Measurements from ENCODE around the gene WDR45B.
"Not testable (repeated sequence)": the region's sequence is repeated elsewhere in the genome, so short reads cannot be mapped to it uniquely, and the experiment has no call there.

The WDR45B gene

GRCh38 chr17:82587234-82588086 lies 60.8 kb downstream of the WDR45B start:
- WGBS: 94% methylated on average over 47 of the region's 47 CpGs
- Histone ChIP-seq H3K4me3 (ENCODE audit: low read length) (no peak overlapping the region), H3K9me3 (ENCODE audit: insufficient read depth, low read depth, low read length) (no peaks in the 10 kb centered on the region), H3K4me1 (ENCODE audit: insufficient read depth, low read length) (no peaks in the 10 kb centered on the region), H3K36me3 (ENCODE audit: insufficient read depth, low read length) (peaks cover 65% of the 10 kb centered on the region), H3K9ac (ENCODE audit: low read depth, low read length) (no peak overlapping the region), H3K27ac (ENCODE audit: low read depth, low read length) (no peak overlapping the region), H3K27me3 (ENCODE audit: insufficient read depth, low read length) (no peaks in the 10 kb centered on the region)

GRCh38 chr17:82586576-82587233 lies 61.5 kb downstream of the WDR45B start:
- peaks cover 73% of the 10 kb centered on the region for H3K36me3 ChIP-seq (ENCODE audit: insufficient read depth, low read length)
- H3K4me3 ChIP-seq (ENCODE audit: low read length): no peak overlapping the region
- H3K9ac ChIP-seq (ENCODE audit: low read depth, low read length): no peak overlapping the region
- no peaks in the 10 kb centered on the region for H3K4me1 ChIP-seq (ENCODE audit: insufficient read depth, low read length)
- 95% methylated on average over 19 of the region's 21 CpGs for WGBS
- H3K9me3 ChIP-seq (ENCODE audit: insufficient read depth, low read depth, low read length): no peaks in the 10 kb centered on the region
- H3K27ac ChIP-seq (ENCODE audit: low read depth, low read length): no peak overlapping the region
- no peaks in the 10 kb centered on the region for H3K27me3 ChIP-seq (ENCODE audit: insufficient read depth, low read length)

GRCh38 chr17:82585935-82586575 lies 62.2 kb downstream of the WDR45B start:
- H3K27me3 ChIP-seq (ENCODE audit: insufficient read depth, low read length); H3K9ac ChIP-seq (ENCODE audit: low read depth, low read length); H3K4me3 ChIP-seq (ENCODE audit: low read length); H3K27ac ChIP-seq (ENCODE audit: low read depth, low read length); H3K9me3 ChIP-seq (ENCODE audit: insufficient read depth, low read depth, low read length); H3K4me1 ChIP-seq (ENCODE audit: insufficient read depth, low read length): not testable (repeated sequence)
- WGBS: 92% methylated on average over 23 of the region's 23 CpGs
- peaks cover 71% of the 10 kb centered on the region for H3K36me3 ChIP-seq (ENCODE audit: insufficient read depth, low read length)

GRCh38 chr17:82583720-82584234 lies 64.5 kb downstream of the WDR45B start:
- Histone ChIP-seq H3K27me3 (ENCODE audit: insufficient read depth, low read length) (no peaks in the 10 kb centered on the region), H3K36me3 (ENCODE audit: insufficient read depth, low read length) (peaks cover 68% of the 10 kb centered on the region), H3K9me3 (ENCODE audit: insufficient read depth, low read depth, low read length) (no peaks in the 10 kb centered on the region), H3K9ac (ENCODE audit: low read depth, low read length) (no peak overlapping the region), H3K4me3 (ENCODE audit: low read length) (no peak overlapping the region), H3K4me1 (ENCODE audit: insufficient read depth, low read length) (no peaks in the 10 kb centered on the region), H3K27ac (ENCODE audit: low read depth, low read length) (no peak overlapping the region)
- WGBS: 95% methylated on average over 28 of the region's 28 CpGs

DNA sequence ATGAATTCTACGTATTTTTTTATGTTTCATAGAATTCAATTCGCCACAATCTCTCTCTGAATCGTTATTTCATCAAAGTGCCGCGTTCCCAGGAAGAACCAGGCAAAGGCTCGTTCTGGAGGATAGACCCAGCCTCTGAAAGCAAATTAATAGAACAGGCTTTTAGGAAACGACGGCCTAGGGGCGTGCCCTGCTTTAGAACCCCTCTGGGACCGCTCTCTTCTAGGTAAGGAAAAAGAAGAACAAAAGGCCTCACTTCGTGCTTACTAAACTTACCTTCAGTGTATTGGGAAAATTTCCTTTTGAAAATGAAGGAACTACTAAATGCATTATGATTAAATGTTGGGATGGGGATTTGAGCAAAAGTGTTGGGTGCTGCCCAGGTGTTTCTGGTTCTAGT lies 65.5 kb downstream of the WDR45B start:
- no peaks in the 10 kb centered on the region for H3K9me3 ChIP-seq (ENCODE audit: insufficient read depth, low read depth, low read length)
- 92% methylated on average over 11 of the region's 11 CpGs for WGBS
- no peaks in the 10 kb centered on the region for H3K4me1 ChIP-seq (ENCODE audit: insufficient read depth, low read length)
- no peak overlapping the region for H3K9ac ChIP-seq (ENCODE audit: low read depth, low read length)
- H3K4me3 ChIP-seq (ENCODE audit: low read length): no peak overlapping the region
- H3K36me3 ChIP-seq (ENCODE audit: insufficient read depth, low read length): peaks cover 66% of the 10 kb centered on the region
- H3K27me3 ChIP-seq (ENCODE audit: insufficient read depth, low read length): no peaks in the 10 kb centered on the region
- H3K27ac ChIP-seq (ENCODE audit: low read depth, low read length): no peak overlapping the region

DNA sequence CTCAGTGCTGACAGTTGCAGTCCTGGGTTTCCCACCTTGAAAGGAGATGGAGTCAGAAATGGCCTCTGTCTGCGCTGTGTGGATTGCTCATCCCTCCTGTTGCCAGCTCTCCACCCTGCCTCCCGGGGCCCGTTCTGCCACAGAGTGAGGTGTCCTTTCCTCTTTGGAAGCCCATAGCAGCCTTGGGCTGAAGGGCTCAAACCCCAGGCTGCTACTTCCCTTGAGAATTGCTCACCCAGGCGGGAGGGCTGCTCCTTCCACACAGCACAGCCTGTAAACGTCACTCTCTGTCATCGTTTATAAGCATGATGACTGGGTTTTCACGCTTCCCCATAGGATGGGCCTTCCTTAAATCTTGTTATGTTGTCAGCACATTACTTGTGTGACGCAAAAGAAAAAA lies 66.0 kb downstream of the WDR45B start:
- Histone ChIP-seq H3K9me3 (ENCODE audit: insufficient read depth, low read depth, low read length) (no peaks in the 10 kb centered on the region), H3K4me1 (ENCODE audit: insufficient read depth, low read length) (no peaks in the 10 kb centered on the region), H3K27me3 (ENCODE audit: insufficient read depth, low read length) (no peaks in the 10 kb centered on the region), H3K27ac (ENCODE audit: low read depth, low read length) (no peak overlapping the region), H3K4me3 (ENCODE audit: low read length) (no peak overlapping the region), H3K9ac (ENCODE audit: low read depth, low read length) (no peak overlapping the region), H3K36me3 (ENCODE audit: insufficient read depth, low read length) (peaks cover 65% of the 10 kb centered on the region)
- 97% methylated on average over 8 of the region's 8 CpGs for WGBS

DNA sequence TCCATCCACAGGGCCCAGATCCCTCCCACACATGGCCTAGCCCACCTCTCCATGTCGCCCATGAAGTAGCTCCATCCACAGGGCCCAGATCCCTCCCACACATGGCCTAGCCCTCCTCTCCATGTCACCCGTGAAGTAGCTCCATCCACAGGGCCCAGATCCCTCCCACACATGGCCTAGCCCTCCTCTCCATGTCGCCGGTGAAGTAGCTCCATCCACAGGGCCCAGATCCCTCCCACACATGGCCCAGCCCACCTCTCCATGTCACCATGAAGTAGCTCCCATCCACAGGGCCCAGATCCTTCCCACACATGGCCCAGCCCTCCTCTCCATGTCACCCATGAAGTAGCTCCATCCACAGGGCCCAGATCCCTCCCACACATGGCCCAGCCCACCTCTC lies 68.3 kb downstream of the WDR45B start:
- not testable (repeated sequence) for H3K4me3 ChIP-seq (ENCODE audit: low read length); H3K9me3 ChIP-seq (ENCODE audit: insufficient read depth, low read depth, low read length); H3K4me1 ChIP-seq (ENCODE audit: insufficient read depth, low read length); H3K27me3 ChIP-seq (ENCODE audit: insufficient read depth, low read length); H3K27ac ChIP-seq (ENCODE audit: low read depth, low read length); H3K9ac ChIP-seq (ENCODE audit: low read depth, low read length)
- 98% methylated on average over 4 of the region's 4 CpGs for WGBS
- H3K36me3 ChIP-seq (ENCODE audit: insufficient read depth, low read length): peaks cover 67% of the 10 kb centered on the region

GRCh38 chr17:82577300-82577699 lies 70.9 kb downstream of the WDR45B start:
- Histone ChIP-seq H3K27ac (ENCODE audit: low read depth, low read length) (no peak overlapping the region), H3K36me3 (ENCODE audit: insufficient read depth, low read length) (peaks cover 68% of the 10 kb centered on the region), H3K9ac (ENCODE audit: low read depth, low read length) (no peak overlapping the region), H3K4me3 (ENCODE audit: low read length) (no peak overlapping the region), H3K27me3 (ENCODE audit: insufficient read depth, low read length) (no peaks in the 10 kb centered on the region), H3K9me3 (ENCODE audit: insufficient read depth, low read depth, low read length) (no peaks in the 10 kb centered on the region), H3K4me1 (ENCODE audit: insufficient read depth, low read length) (no peaks in the 10 kb centered on the region)
- WGBS: 97% methylated on average over 18 of the region's 18 CpGs

- not testable (repeated sequence) for H3K4me3 ChIP-seq (ENCODE audit: low read length); H3K9ac ChIP-seq (ENCODE audit: low read depth, low read length); H3K27ac ChIP-seq (ENCODE audit: low read depth, low read length); H3K27me3 ChIP-seq (ENCODE audit: insufficient read depth, low read length); H3K9me3 ChIP-seq (ENCODE audit: insufficient read depth, low read depth, low read length); H3K4me1 ChIP-seq (ENCODE audit: insufficient read depth, low read length)
- 95% methylated on average over 32 of the region's 52 CpGs for WGBS
- H3K36me3 ChIP-seq (ENCODE audit: insufficient read depth, low read length): peaks cover 75% of the 10 kb centered on the region
Measured at GRCh38 chr17:82575581-82576221, 72.5 kb downstream of the WDR45B start.

DNA sequence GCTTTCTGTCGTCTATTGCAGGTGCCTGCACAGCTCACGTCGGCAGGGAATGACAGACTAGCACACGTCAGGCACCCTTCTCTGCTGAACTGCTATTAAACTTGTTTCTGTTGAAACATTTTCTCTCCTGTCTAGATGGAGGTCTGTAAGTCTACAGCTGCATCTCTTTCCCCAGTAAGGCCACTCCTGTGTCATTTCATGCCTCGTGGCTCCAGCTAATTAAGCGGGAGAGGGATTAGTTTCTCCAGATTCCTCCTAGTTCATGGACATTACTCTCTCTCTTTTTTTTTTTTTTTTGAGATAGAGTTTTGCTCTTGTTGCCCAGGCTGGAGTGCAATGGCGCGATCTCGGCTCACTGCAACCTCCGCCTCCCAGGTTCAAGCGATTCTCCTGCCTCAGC lies 74.2 kb downstream of the WDR45B start:
- Histone ChIP-seq H3K9ac (ENCODE audit: low read depth, low read length) (no peak overlapping the region), H3K27me3 (ENCODE audit: insufficient read depth, low read length) (no peaks in the 10 kb centered on the region), H3K4me3 (ENCODE audit: low read length) (no peak overlapping the region), H3K9me3 (ENCODE audit: insufficient read depth, low read depth, low read length) (no peaks in the 10 kb centered on the region), H3K27ac (ENCODE audit: low read depth, low read length) (no peak overlapping the region), H3K36me3 (ENCODE audit: insufficient read depth, low read length) (peaks cover 85% of the 10 kb centered on the region), H3K4me1 (ENCODE audit: insufficient read depth, low read length) (no peaks in the 10 kb centered on the region)
- WGBS: 92% methylated on average over 11 of the region's 11 CpGs

- Histone ChIP-seq H3K4me1 (ENCODE audit: insufficient read depth, low read length) (no peaks in the 10 kb centered on the region), H3K9ac (ENCODE audit: low read depth, low read length) (no peak overlapping the region), H3K36me3 (ENCODE audit: insufficient read depth, low read length) (peaks cover 89% of the 10 kb centered on the region), H3K27ac (ENCODE audit: low read depth, low read length) (no peak overlapping the region), H3K9me3 (ENCODE audit: insufficient read depth, low read depth, low read length) (no peaks in the 10 kb centered on the region), H3K4me3 (ENCODE audit: low read length) (no peak overlapping the region), H3K27me3 (ENCODE audit: insufficient read depth, low read length) (no peaks in the 10 kb centered on the region)
- 93% methylated on average over 6 of the region's 6 CpGs for WGBS
Measured at GRCh38 chr17:82571855-82572254, 76.4 kb downstream of the WDR45B start.
